ENCODE data around the gene C2CD4C. TPM values are rescaled to one million over a fixed set of nuclear protein-coding genes. Genes with fewer than 3 reads are reported as not detected.
A peak's percentile ranks its signal among the peaks of the same experiment; 100 is the strongest.

C2CD4C gene
- polyA plus RNA-seq, 1 donor (not counting 4 experiments of a cell fraction or from before 2014, with no cell fraction given), result 1.6 TPM

- Histone ChIP-seq H3K9me3 (ENCODE audit: control insufficient read depth, low read depth, low read length) (peaks cover 1% of the 10 kb centered on the region), H3K9ac (ENCODE audit: control insufficient read depth, extremely low read depth, insufficient read depth, low read length) (no peak overlapping the region), H2AFZ (ENCODE audit: control insufficient read depth, low read length) (no peak overlapping the region), H3K27ac (ENCODE audit: control insufficient read depth, insufficient read depth, low read length) (no peak overlapping the region), H3K36me3 (ENCODE audit: control insufficient read depth in 2 of 2, extremely low read depth in 1 of 2, insufficient read depth in 2 of 2, low read length in 2 of 2) (no peaks in the 10 kb centered on the region), H4K20me1 (ENCODE audit: control insufficient read depth, extremely low read depth, insufficient read depth, low read length) (no peaks in the 10 kb centered on the region), H3K79me2 (ENCODE audit: control insufficient read depth, insufficient read depth, low read length) (no peaks in the 10 kb centered on the region), H3K4me2 (ENCODE audit: control insufficient read depth, extremely low read depth, insufficient read depth, low read depth, low read length) (no peak overlapping the region), H3K9me1 (ENCODE audit: control insufficient read depth, extremely low read depth, insufficient read depth, low read length) (no peaks in the 10 kb centered on the region), H3K4me3 (ENCODE audit: control insufficient read depth in 2 of 3, extremely low read depth in 1 of 3, insufficient read depth in 2 of 3, low read depth in 1 of 3, low read length in 3 of 3) (no peak overlapping the region), H3K27me3 (ENCODE audit: control insufficient read depth, extremely low read depth, insufficient read depth, low read length) (peaks cover 27% of the 10 kb centered on the region), H3K4me1 (ENCODE audit: control insufficient read depth, extremely low read depth, insufficient read depth, low read length) (peaks cover 22% of the 10 kb centered on the region)
- FAIRE-seq (no peak), DNase-seq (ENCODE audit: low read depth, low spot score) (no peak)
- dilution Hi-C loops (cut with MboI; ENCODE audit: extremely low pct_ligation_motif_present, low sequenced_read_pairs), result no loop called here
- TF ChIP-seq CTCF (optimal IDR thresholded peaks at IDR 0.05 in 1 of 3, IDR thresholded peaks at IDR 0.05 in 1 of 3, conservative IDR thresholded peaks at IDR 0.05 in 1 of 3; ENCODE audit: extremely low read depth in 1 of 3, insufficient read depth in 2 of 3, low read length in 3 of 3) (peak in 2 of 3 experiments; percentile 8 to 14), EZH2 (IDR thresholded peaks at IDR 0.05; ENCODE audit: low read length) (no peak)
Observed at GRCh38 chr19:377801-378581, 31.0 kb downstream of the C2CD4C start.

DNA sequence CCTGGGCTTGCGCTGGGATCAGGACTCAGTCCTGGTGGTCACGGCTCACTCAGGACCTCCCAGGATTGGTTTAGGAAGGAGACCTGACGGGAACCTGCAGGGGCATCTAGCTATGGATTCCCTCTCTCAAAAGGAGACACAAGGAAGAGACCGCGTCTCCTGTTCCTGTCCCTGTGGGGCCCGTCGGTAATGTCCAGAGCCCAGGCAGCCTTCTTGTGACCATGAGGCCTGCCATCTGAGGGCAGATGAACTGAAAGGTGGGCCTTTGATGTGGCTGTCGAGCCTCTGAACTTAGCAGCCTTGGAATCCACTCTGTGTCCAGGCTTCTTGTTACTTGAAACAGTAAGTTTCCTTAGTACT lies 32.9 kb downstream of the C2CD4C start:
- Histone ChIP-seq H3K9me3 (ENCODE audit: control insufficient read depth, low read depth, low read length) (no peaks in the 10 kb centered on the region), H2AFZ (ENCODE audit: control insufficient read depth, low read length) (no peak overlapping the region), H3K79me2 (ENCODE audit: control insufficient read depth, insufficient read depth, low read length) (no peaks in the 10 kb centered on the region), H3K4me3 (ENCODE audit: control insufficient read depth in 2 of 3, extremely low read depth in 1 of 3, insufficient read depth in 2 of 3, low read depth in 1 of 3, low read length in 3 of 3) (no peak overlapping the region), H3K9ac (ENCODE audit: control insufficient read depth, extremely low read depth, insufficient read depth, low read length) (no peak overlapping the region), H3K4me2 (ENCODE audit: control insufficient read depth, extremely low read depth, insufficient read depth, low read depth, low read length) (no peak overlapping the region), H3K27ac (ENCODE audit: control insufficient read depth, insufficient read depth, low read length) (no peak overlapping the region), H3K4me1 (ENCODE audit: control insufficient read depth, extremely low read depth, insufficient read depth, low read length) (peaks cover 17% of the 10 kb centered on the region), H3K36me3 (ENCODE audit: control insufficient read depth in 2 of 2, extremely low read depth in 1 of 2, insufficient read depth in 2 of 2, low read length in 2 of 2) (no peaks in the 10 kb centered on the region), H3K9me1 (ENCODE audit: control insufficient read depth, extremely low read depth, insufficient read depth, low read length) (no peaks in the 10 kb centered on the region), H3K27me3 (ENCODE audit: control insufficient read depth, extremely low read depth, insufficient read depth, low read length) (peaks cover 31% of the 10 kb centered on the region), H4K20me1 (ENCODE audit: control insufficient read depth, extremely low read depth, insufficient read depth, low read length) (no peaks in the 10 kb centered on the region)
- dilution Hi-C loops (cut with MboI; ENCODE audit: extremely low pct_ligation_motif_present, low sequenced_read_pairs), result no loop called here
- no peak for TF ChIP-seq CTCF (optimal IDR thresholded peaks at IDR 0.05 in 1 of 3, IDR thresholded peaks at IDR 0.05 in 1 of 3, conservative IDR thresholded peaks at IDR 0.05 in 1 of 3; ENCODE audit: extremely low read depth in 1 of 3, insufficient read depth in 2 of 3, low read length in 3 of 3)
- FAIRE-seq (no peak), DNase-seq (ENCODE audit: low read depth, low spot score) (no peak)

Measured in keratinocyte (primary cell).